Endothelial cell of umbilical vein (primary cell): Measurements from ENCODE around the gene UGT1A5. TPM values are rescaled to one million over a fixed set of nuclear protein-coding genes. Genes with fewer than 3 reads are reported as not detected.

Experiments
- BruUV-seq: library from RNA; stranded (reverse); fragments of 400-500 nt; replicated peaks from 2 replicates; lab custom pipeline; 2021; lab: Mats Ljungman, UMichigan
- CTCF ChIA-PET: fragments of 300-600, 350-600 bp; sonication (Branson Sonifier 250); formaldehyde crosslinking; loops from one replicate; lab custom pipeline; 2021; ENCODE audit warnings: antibody characterized with exemption, inconsistent platforms; lab: Charles Lee
- POLR2A ChIA-PET: fragments of 300-600, 350-600 bp; sonication (Branson Sonifier 250); formaldehyde crosslinking; loops from one replicate; lab custom pipeline; 2021; ENCODE audit warnings: antibody characterized with exemption, inconsistent platforms; lab: Charles Lee
- DNase-seq: peaks from one replicate; pipeline ENCODE4 v3.0.0-alpha.2; 2011; ENCODE audit warnings: low read depth, low spot score
- FAIRE-seq: peaks from 2 replicates; lab custom pipeline; 2011; peaks lifted over from hg19 to GRCh38; lab: Jason Lieb, UNC
- H2AFZ ChIP-seq: 2 replicates; pipeline ENCODE4 v1.6.0; 2012; ENCODE audit warnings: low read depth, low read length, control low read depth, inconsistent platforms
- H3K27ac ChIP-seq: 2 replicates; pipeline ENCODE4 v1.5.1; 2011; ENCODE audit warnings: low read depth, mild to moderate bottlenecking, control low read depth, low read length, moderate library complexity; ENCODE audit not compliant: insufficient read depth
- H3K27me3 ChIP-seq, 2 experiments: 2 replicates each; pipeline versions ENCODE4 v1.6.0 to v1.6.1; 2011; ENCODE audit warnings: low read length in 2 of 2, mixed read lengths in 1 of 2; ENCODE audit not compliant: control insufficient read depth in 2 of 2, insufficient read depth in 2 of 2
- H3K36me3 ChIP-seq, 2 experiments: 2 replicates in 1 of 2; 3 replicates in 1 of 2; pipeline ENCODE4 v1.5.1; 2011; ENCODE audit warnings: low read length in 2 of 2, mild to moderate bottlenecking in 1 of 2, moderate library complexity in 1 of 2; ENCODE audit not compliant: control insufficient read depth in 2 of 2, insufficient read depth in 2 of 2; ENCODE audit errors: extremely low read depth in 1 of 2
- H3K4me1 ChIP-seq: 3 replicates; pipeline ENCODE4 v1.5.1; 2011; ENCODE audit warnings: mild to moderate bottlenecking, low read length; ENCODE audit not compliant: control insufficient read depth, insufficient read depth; ENCODE audit errors: extremely low read depth
- H3K4me2 ChIP-seq: 2 replicates; pipeline ENCODE4 v1.6.1; 2011; ENCODE audit warnings: low read length, control low read depth, mixed read lengths; ENCODE audit not compliant: insufficient read depth
- H3K4me3 ChIP-seq, 3 experiments: fragments of 200-600 bp in 1 of 3; sonication (generic), shearing (Covaris generic) in 1 of 3; replicated peaks in 1 of 3; 2 replicates each; pipeline ENCODE4 v1.5.1; 2011 to 2016; ENCODE audit warnings: control low read depth in 3 of 3, low read length in 3 of 3, mild to moderate bottlenecking in 2 of 3, inconsistent platforms in 1 of 3, low read depth in 1 of 3, moderate library complexity in 1 of 3; ENCODE audit not compliant: insufficient read depth in 1 of 3
- H3K79me2 ChIP-seq: 2 replicates; pipeline ENCODE4 v1.6.0; 2012; ENCODE audit warnings: low read length, inconsistent platforms; ENCODE audit not compliant: control insufficient read depth, insufficient read depth
- H3K9ac ChIP-seq: replicated peaks from 2 replicates; pipeline ENCODE3; 2011; ENCODE audit warnings: low read length, control low read depth; ENCODE audit not compliant: insufficient read depth; ENCODE audit errors: extremely low read depth
- H3K9me1 ChIP-seq: replicated peaks from 3 replicates; pipeline ENCODE4 v1.6.0; 2011; ENCODE audit warnings: mild to moderate bottlenecking, low read length; ENCODE audit not compliant: control insufficient read depth, insufficient read depth; ENCODE audit errors: extremely low read depth
- H3K9me3 ChIP-seq: replicated peaks from 2 replicates; pipeline ENCODE4 v1.5.1; 2012; ENCODE audit warnings: low read length, inconsistent platforms; ENCODE audit not compliant: control insufficient read depth, insufficient read depth
- H4K20me1 ChIP-seq: replicated peaks from 2 replicates; pipeline ENCODE3; 2011; ENCODE audit warnings: mild to moderate bottlenecking, low read length; ENCODE audit not compliant: control insufficient read depth, insufficient read depth; ENCODE audit errors: extremely low read depth
- CTCF ChIP-seq, 2 donors: IDR thresholded peaks; 1 replicate in 1 of 2; 2 replicates in 1 of 2; pipeline ENCODE4 v1.5.1; 2011; ENCODE audit warnings: low read length in 2 of 2, mild to moderate bottlenecking in 2 of 2, moderate library complexity in 2 of 2, control low read depth in 1 of 2, inconsistent platforms in 1 of 2, low read depth in 1 of 2; ENCODE audit not compliant: insufficient read depth in 1 of 2; ENCODE audit errors: extremely low read depth in 1 of 2
- EZH2 ChIP-seq: IDR thresholded peaks from 2 replicates; pipeline ENCODE4 v1.6.1; 2012; ENCODE audit warnings: borderline replicate concordance, low read depth, mild to moderate bottlenecking, moderate library complexity, low read length, inconsistent platforms; ENCODE audit not compliant: severe bottlenecking
- FOS ChIP-seq: IDR thresholded peaks from 2 replicates; pipeline ENCODE4 v1.6.1; 2011; ENCODE audit warnings: mild to moderate bottlenecking, low read length, moderate library complexity, borderline replicate concordance; ENCODE audit not compliant: insufficient read depth
- GATA2 ChIP-seq: IDR thresholded peaks from 2 replicates; pipeline ENCODE4 v1.7.0; 2011; ENCODE audit warnings: low read depth, mild to moderate bottlenecking, moderate library complexity, mixed read lengths, low read length; ENCODE audit not compliant: insufficient read length, insufficient read depth
- JUN ChIP-seq: IDR thresholded peaks from 2 replicates; pipeline ENCODE4 v1.6.1; 2011; ENCODE audit warnings: borderline replicate concordance, low read depth; ENCODE audit not compliant: insufficient read length, insufficient read depth
- MYC ChIP-seq: IDR thresholded peaks from one replicate; pipeline ENCODE4 v1.6.1; 2011; ENCODE audit warnings: mild to moderate bottlenecking, low read depth, low read length
- POLR2A ChIP-seq: IDR thresholded peaks from 2 replicates; pipeline ENCODE4 v1.6.1; 2012; ENCODE audit warnings: low read depth, mild to moderate bottlenecking, control low read depth, low read length
- POLR2AphosphoS5 ChIP-seq: IDR thresholded peaks from 2 replicates; pipeline ENCODE4 v1.6.1; 2012; ENCODE audit warnings: low read depth, mild to moderate bottlenecking, control low read depth, low read length, moderate library complexity; ENCODE audit not compliant: insufficient read depth
- dilution Hi-C: fragments of 300-500 bp; cut with MboI; formaldehyde crosslinking; loops from one replicate; pipeline ENCODE4 v1.15.0; 2019; ENCODE audit warnings: low sequenced_read_pairs; ENCODE audit not compliant: extremely low pct_ligation_motif_present
- intact Hi-C: fragments of 100-400 bp; cut with micrococcal nuclease; formaldehyde crosslinking; loops from one replicate; pipeline ENCODE4 v1.10.0; 2022
- polyA plus RNA-seq, 4 experiments: library from polyadenylated mRNA; depleted of rRNA in 3 of 4; stranded (reverse) in 3 of 4; unstranded in 1 of 4; fragments of >200 nt; gene quantifications; 2 replicates each; pipeline versions ENCODE4 v1.2.1 to v1.2.3, GENCODE V29; 2011 to 2012; ENCODE audit warnings: missing spikeins in 1 of 4
- total RNA-seq: library from RNA; stranded (reverse); gene quantifications from 2 replicates; pipeline ENCODE4 v1.2.3, GENCODE V29; 2021
- TF ChIP-seq, protein P1 (sequence below): IDR thresholded peaks from 2 replicates; pipeline ENCODE4 v1.6.1; 2011; ENCODE audit not compliant: insufficient read depth, insufficient read length

The UGT1A5 gene
- total and polyA plus RNA-seq, 2 donors (not counting 3 experiments of a cell fraction or from before 2014, with no cell fraction given): not detected

GRCh38 chr2:233758141-233758540 is 45.4 kb downstream of the UGT1A5 start:
- H3K9me1 ChIP-seq: no peaks in the 10 kb centered on the region
- H3K79me2 ChIP-seq: no peaks in the 10 kb centered on the region
- POLR2A ChIA-PET: no interaction called here
- TF ChIP-seq POLR2A (no peak), GATA2 (no peak), MYC (no peak), CTCF (IDR thresholded peaks at IDR 0.05; ENCODE audit: extremely low read depth in 1 of 2, insufficient read depth in 1 of 2, low read depth in 1 of 2, low read length in 2 of 2) (no peak)
- H3K4me2 ChIP-seq: no peak overlapping the region
- no peaks in the 10 kb centered on the region for H3K36me3 ChIP-seq
- no peak overlapping the region for H3K4me3 ChIP-seq
- H3K4me1 ChIP-seq: no peaks in the 10 kb centered on the region
- dilution Hi-C loops: no loop called here
- no TSS peak for BruUV-seq
- no peak overlapping the region for H2AFZ ChIP-seq
- no peaks in the 10 kb centered on the region for H4K20me1 ChIP-seq
- CTCF ChIA-PET: no interaction called here
- H3K27ac ChIP-seq: no peak overlapping the region
- peaks cover 0 to 6% of the 10 kb centered on the region in 2 experiments for H3K27me3 ChIP-seq
- DNase-seq (no peak), FAIRE-seq (no peak)
- intact Hi-C loops: no loop called here
- H3K9me3 ChIP-seq: no peaks in the 10 kb centered on the region
- H3K9ac ChIP-seq: no peak overlapping the region

DNA sequence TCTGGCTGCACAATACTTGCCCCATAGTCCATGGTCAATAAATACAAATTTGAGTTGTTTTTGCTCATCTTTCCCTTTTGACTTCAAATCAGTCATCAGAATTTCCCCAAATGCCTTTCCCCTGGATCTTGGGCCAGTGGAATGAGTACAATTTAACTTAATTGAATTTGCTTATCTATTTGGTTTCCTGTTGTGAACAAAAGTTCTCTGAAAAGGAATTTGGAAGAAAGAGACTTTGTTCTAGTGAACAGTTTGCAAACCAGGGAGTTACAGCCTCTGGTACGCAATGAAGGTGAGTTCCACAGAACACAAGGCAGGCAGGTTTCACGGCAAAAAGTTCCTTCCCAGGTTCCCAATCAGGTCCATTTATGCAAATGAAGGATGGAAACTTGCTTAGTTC is 46.1 kb downstream of the UGT1A5 start:
- no peak overlapping the region for H3K27ac ChIP-seq
- no peak overlapping the region for H3K9ac ChIP-seq
- TF ChIP-seq GATA2 (no peak), MYC (no peak), POLR2AphosphoS5 (no peak), EZH2 (no peak), POLR2A (no peak), FOS (no peak), JUN (no peak), CTCF (IDR thresholded peaks at IDR 0.05; ENCODE audit: extremely low read depth in 1 of 2, insufficient read depth in 1 of 2, low read depth in 1 of 2, low read length in 2 of 2) (no peak)
- TF ChIP-seq, protein P1, sequence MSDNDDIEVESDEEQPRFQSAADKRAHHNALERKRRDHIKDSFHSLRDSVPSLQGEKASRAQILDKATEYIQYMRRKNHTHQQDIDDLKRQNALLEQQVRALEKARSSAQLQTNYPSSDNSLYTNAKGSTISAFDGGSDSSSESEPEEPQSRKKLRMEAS: no peak
- H4K20me1 ChIP-seq: no peaks in the 10 kb centered on the region
- CTCF ChIA-PET: no interaction called here
- DNase-seq (no peak), FAIRE-seq (no peak)
- intact Hi-C loops (no loop called here), dilution Hi-C loops (no loop called here)
- H3K4me2 ChIP-seq: no peak overlapping the region
- no peaks in the 10 kb centered on the region for H3K4me1 ChIP-seq
- H3K9me3 ChIP-seq: no peaks in the 10 kb centered on the region
- no peaks in the 10 kb centered on the region for H3K79me2 ChIP-seq
- no peak overlapping the region for H3K4me3 ChIP-seq
- H3K36me3 ChIP-seq: no peaks in the 10 kb centered on the region
- no peak overlapping the region for H2AFZ ChIP-seq
- POLR2A ChIA-PET: no interaction called here
- H3K9me1 ChIP-seq: no peaks in the 10 kb centered on the region
- BruUV-seq: no TSS peak
- H3K27me3 ChIP-seq: peaks cover 1 to 6% of the 10 kb centered on the region in 2 experiments
